Choroid plexus epithelial cell (primary cell): ENCODE data around the gene TRAPPC12.

Experiments
- DNase-seq: peaks from one replicate; pipeline ENCODE4 v3.0.0-alpha.2; 2010; ENCODE audit warnings: low read depth
- H3K4me3 ChIP-seq: 2 replicates; pipeline ENCODE4 v1.5.1; 2011; ENCODE audit warnings: low read depth, mild to moderate bottlenecking, control low read depth, low read length, moderate library complexity
- CTCF ChIP-seq: conservative IDR thresholded peaks from 2 replicates; pipeline ENCODE4 v1.5.1; 2011; ENCODE audit warnings: low read depth, mild to moderate bottlenecking, control low read depth, inconsistent platforms, low read length, moderate library complexity

Gene TRAPPC12

GRCh38 chr2:3483986-3484960 lies 104.8 kb downstream of the TRAPPC12 start:
- DNase-seq, result no peak
- no peak for TF ChIP-seq CTCF
- H3K4me3 ChIP-seq, result no peak overlapping the region

GRCh38 chr2:3485166-3485565 lies 105.7 kb downstream of the TRAPPC12 start:
- TF ChIP-seq CTCF, result no peak
- DNase-seq, result no peak
- H3K4me3 ChIP-seq, result no peak overlapping the region

GRCh38 chr2:3486047-3487027 lies 106.8 kb downstream of the TRAPPC12 start:
- TF ChIP-seq CTCF, result no peak
- no peak overlapping the region for H3K4me3 ChIP-seq
- DNase-seq, result no peak

- TF ChIP-seq CTCF, result no peak
- DNase-seq, result no peak
These were observed 107.5 kb downstream of the TRAPPC12 start for GRCh38 chr2:3487028-3487425.

DNA sequence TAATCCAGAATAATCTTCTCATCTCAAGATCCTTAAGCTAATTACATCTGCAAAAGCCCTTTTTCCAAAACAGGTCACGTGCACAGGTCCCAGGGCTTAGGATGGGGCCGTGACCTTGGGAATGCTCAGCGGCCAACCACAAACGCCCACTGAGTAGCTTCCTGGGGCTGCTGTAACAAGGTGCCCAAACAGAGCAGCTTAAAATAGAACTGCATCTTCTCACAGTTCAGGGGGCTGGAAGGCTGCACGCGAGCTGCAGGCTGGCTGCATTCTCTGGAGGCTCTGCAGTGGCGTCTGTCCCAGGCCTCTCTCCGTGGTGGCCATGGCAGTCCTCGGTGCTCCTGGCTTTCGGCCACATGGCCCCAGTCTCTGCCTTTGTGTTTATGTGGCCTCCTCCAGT lies 107.9 kb downstream of the TRAPPC12 start:
- no peak overlapping the region for H3K4me3 ChIP-seq
- no peak for TF ChIP-seq CTCF
- no peak for DNase-seq

More at GRCh38 chr2:3487028-3487425, 107.5 kb downstream of the TRAPPC12 start:
- no peak overlapping the region for H3K4me3 ChIP-seq

GRCh38 chr2:3488061-3488531 lies 108.6 kb downstream of the TRAPPC12 start:
- TF ChIP-seq CTCF, result no peak
- H3K4me3 ChIP-seq, result no peak overlapping the region

More at GRCh38 chr2:3488061-3488531, 108.6 kb downstream of the TRAPPC12 start:
- DNase-seq, result no peak
